OCI-LY1 (cell line): ENCODE data around the gene CHID1.

ENCODE experiments used
- H2AFZ ChIP-seq: fragments of 200-600 bp; sonication (generic), shearing (Covaris generic); 2 replicates; pipeline ENCODE4 v1.6.0; 2014; ENCODE audit warnings: antibody characterized with exemption, mild to moderate bottlenecking, low read length
- H3F3A ChIP-seq: fragments of 200-600 bp; sonication (generic), shearing (Covaris generic); 2 replicates; pipeline ENCODE4 v1.6.0; 2014; ENCODE audit warnings: mild to moderate bottlenecking, antibody characterized with exemption, low read length, moderate library complexity; ENCODE audit not compliant: insufficient read depth
- H3K27ac ChIP-seq: fragments of 200-600 bp; sonication (generic); 2 replicates; pipeline ENCODE4 v1.5.1; 2014; ENCODE audit warnings: low read length, mixed run types, mild to moderate bottlenecking, low read depth; ENCODE audit not compliant: poor library complexity, severe bottlenecking
- H3K27me3 ChIP-seq: fragments of 200-600 bp; sonication (generic); 2 replicates; pipeline ENCODE4 v1.6.0; 2014; ENCODE audit warnings: antibody characterized with exemption, mild to moderate bottlenecking, low read length, moderate library complexity; ENCODE audit not compliant: insufficient read depth
- H3K36me3 ChIP-seq: fragments of 200-600 bp; sonication (generic); 2 replicates; pipeline ENCODE4 v1.6.1; 2014; ENCODE audit warnings: mild to moderate bottlenecking, antibody characterized with exemption, low read length, moderate library complexity, mixed read lengths; ENCODE audit not compliant: insufficient read depth
- H3K4me1 ChIP-seq: fragments of 200-600 bp; sonication (generic); 2 replicates; pipeline ENCODE4 v1.5.1; 2014; ENCODE audit warnings: mild to moderate bottlenecking, low read length, moderate library complexity; ENCODE audit not compliant: insufficient read depth, severe bottlenecking
- H3K4me2 ChIP-seq: fragments of 200-600 bp; sonication (generic), shearing (Covaris generic); 2 replicates; pipeline ENCODE4 v1.6.1; 2014; ENCODE audit warnings: low read length
- H3K4me3 ChIP-seq: fragments of 200-600 bp; sonication (generic); 2 replicates; pipeline ENCODE4 v1.5.1; 2014; ENCODE audit warnings: low read length, low read depth, mild to moderate bottlenecking, mixed read lengths; ENCODE audit not compliant: poor library complexity, severe bottlenecking
- H3K79me2 ChIP-seq: fragments of 200-600 bp; shearing (Covaris generic); 2 replicates; pipeline ENCODE4 v1.6.1; 2016; ENCODE audit warnings: mixed run types, low read length, mixed read lengths; ENCODE audit not compliant: insufficient read depth
- H3K9ac ChIP-seq: fragments of 200-600 bp; sonication (generic), shearing (Covaris generic); 2 replicates; pipeline ENCODE4 v1.6.1; 2014; ENCODE audit warnings: mild to moderate bottlenecking, low read length, mixed read lengths
- H3K9me2 ChIP-seq: fragments of 200-600 bp; sonication (generic), shearing (Covaris generic); 2 replicates; pipeline ENCODE4 v1.6.1; 2014; ENCODE audit warnings: low read depth, mild to moderate bottlenecking, low read length, mixed read lengths
- H3K9me3 ChIP-seq: fragments of 200-600 bp; shearing (Covaris generic); 2 replicates; pipeline ENCODE4 v1.6.1; 2014; ENCODE audit warnings: low read length, mixed read lengths
- H4K20me1 ChIP-seq: fragments of 200-600 bp; sonication (generic), shearing (Covaris generic); 2 replicates; pipeline ENCODE4 v1.6.0; 2016; ENCODE audit warnings: mild to moderate bottlenecking, low read length; ENCODE audit not compliant: insufficient read depth
- CTCF ChIP-seq: fragments of 200-600 bp; sonication (generic), shearing (Covaris generic); IDR thresholded peaks from 2 replicates; pipeline ENCODE4 v1.5.1; 2017; ENCODE audit warnings: mild to moderate bottlenecking, antibody characterized with exemption, low read length, moderate library complexity, mixed read lengths
- EZH2 ChIP-seq: fragments of 200-600 bp; sonication (generic), shearing (Covaris generic); IDR thresholded peaks from 2 replicates; pipeline ENCODE4 v1.8.0; 2017; ENCODE audit warnings: borderline replicate concordance, mixed run types, mild to moderate bottlenecking, antibody characterized with exemption, low read length, moderate library complexity, mixed read lengths

The CHID1 gene

DNA sequence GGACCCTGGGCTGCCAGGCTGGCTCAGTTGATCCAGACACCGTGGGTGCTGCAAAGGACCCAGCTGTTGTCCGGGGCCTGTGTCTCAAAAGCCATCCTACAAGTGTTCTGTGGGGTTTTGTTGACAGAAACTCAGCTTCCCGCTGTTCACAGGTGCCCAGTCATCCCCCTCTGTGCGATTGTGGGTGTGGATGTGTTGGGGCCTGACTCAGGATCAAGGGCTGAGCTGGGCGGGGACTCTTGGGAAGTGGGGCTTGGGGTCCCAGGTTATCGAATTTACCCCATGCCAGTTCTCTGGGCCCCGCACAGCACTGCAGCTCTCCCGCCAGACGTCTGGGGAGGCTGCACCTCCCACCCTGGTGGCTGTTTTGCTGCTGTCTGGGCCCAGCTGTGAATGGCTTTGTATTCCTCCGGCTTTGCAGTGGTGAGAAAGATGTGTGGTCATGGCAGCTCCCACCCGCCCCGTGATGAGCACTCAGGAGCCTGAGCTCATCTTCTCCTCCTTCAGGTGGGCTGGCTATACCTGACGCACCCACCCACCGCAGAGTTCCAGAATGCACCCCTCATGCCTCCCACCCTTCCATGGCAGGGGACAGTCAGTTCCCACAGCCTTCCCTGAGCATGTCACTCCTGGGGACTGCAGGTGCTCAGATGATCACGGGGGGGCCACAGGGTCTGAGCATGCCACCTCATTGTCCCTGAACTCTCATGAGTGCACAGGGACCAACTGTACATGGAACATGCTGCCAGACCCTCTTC, 11.5 kb upstream of the CHID1 start:
- Histone ChIP-seq H3K9ac (no peak overlapping the region), H3F3A (no peaks in the 10 kb centered on the region), H3K4me3 (no peak overlapping the region), H3K9me2 (no peaks in the 10 kb centered on the region), H2AFZ (no peak overlapping the region), H3K79me2 (0 out of 2 replicates have a peak, but pooled peaks cover 3% of the 10 kb centered on the region), H4K20me1 (no peaks in the 10 kb centered on the region), H3K36me3 (peaks cover 3% of the 10 kb centered on the region; the same call in 1 of the 2 replicates), H3K4me1 (peaks cover 8% of the 10 kb centered on the region), H3K9me3 (no peaks in the 10 kb centered on the region), H3K27me3 (no peaks in the 10 kb centered on the region), H3K27ac (no peak overlapping the region), H3K4me2 (no peak overlapping the region)
- TF ChIP-seq CTCF (no peak), EZH2 (no peak)

DNA sequence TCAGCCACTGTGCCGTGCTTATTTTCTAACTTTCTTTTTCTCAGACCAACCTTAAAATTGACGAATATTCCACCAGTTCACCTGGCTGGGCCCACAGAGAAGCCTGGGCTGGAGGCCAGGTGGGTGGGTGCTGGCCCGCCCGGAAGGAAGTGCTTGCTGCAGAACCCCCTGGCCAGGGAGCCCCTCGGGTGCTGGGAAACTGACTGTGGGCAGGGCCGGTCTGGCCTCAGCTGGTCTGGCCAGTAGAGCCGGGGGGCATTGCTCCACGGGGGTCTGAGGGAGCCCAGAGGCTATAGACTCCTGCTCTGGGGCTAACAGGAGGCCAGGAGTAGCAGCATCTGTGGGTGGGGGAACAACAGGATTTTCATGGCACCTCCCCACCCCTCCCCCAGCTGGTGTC, 6.8 kb upstream of the CHID1 start:
- Histone ChIP-seq H2AFZ (no peak overlapping the region), H3K36me3 (no peaks in the 10 kb centered on the region), H4K20me1 (no peaks in the 10 kb centered on the region), H3K4me3 (no peak overlapping the region), H3K79me2 (no peaks in the 10 kb centered on the region), H3K27ac (no peak overlapping the region), H3K9me2 (no peaks in the 10 kb centered on the region), H3K9ac (no peak overlapping the region), H3K4me2 (no peak overlapping the region), H3F3A (no peaks in the 10 kb centered on the region), H3K4me1 (no peaks in the 10 kb centered on the region), H3K9me3 (no peaks in the 10 kb centered on the region), H3K27me3 (no peaks in the 10 kb centered on the region)
- TF ChIP-seq EZH2 = no peak
- TF ChIP-seq CTCF = no peak

DNA sequence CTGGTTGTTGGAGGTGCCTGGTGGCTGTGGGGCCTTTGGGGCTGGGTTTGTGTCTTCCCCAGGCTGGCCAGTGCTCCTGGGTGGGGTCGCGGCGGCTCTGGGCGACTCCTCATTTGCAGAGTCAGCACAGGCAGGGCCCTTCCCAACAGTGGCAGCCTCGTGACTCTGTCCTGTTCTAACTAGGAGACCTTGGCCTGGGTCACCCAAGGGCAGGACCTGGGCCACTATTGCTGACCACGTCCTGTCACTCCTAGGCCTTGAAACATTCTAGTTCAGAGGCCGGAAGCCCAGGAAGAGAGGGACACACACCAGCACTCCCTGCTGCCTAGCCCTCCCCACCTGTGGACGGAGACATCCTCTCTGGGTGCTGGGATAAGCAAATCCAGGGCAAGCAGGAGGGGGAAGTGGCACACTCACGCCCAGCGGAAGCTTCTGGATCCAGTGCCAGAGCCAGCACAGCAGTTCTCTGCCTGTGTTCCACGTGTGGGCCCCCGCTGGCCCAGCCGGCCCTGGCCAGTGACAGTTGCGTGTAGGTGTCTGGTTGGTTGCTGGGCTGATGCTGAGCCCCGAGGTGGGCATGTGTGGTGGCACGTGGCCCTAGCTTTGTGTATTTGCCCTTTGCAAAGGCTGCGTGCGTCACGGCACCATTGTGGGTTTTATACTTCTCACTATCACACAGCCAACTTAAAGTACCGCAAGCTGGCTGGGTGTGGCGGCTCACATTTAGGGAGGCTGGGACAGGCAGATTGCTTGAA, 4.3 kb upstream of the CHID1 start:
- TF ChIP-seq EZH2 (no peak), CTCF (no peak)
- no peaks in the 10 kb centered on the region for H3F3A ChIP-seq
- H3K4me3 ChIP-seq = no peak overlapping the region
- no peak overlapping the region for H3K9ac ChIP-seq
- H3K27ac ChIP-seq = no peak overlapping the region
- no peak overlapping the region for H3K4me2 ChIP-seq
- 0 out of 2 replicates have a peak, but pooled peaks cover 3% of the 10 kb centered on the region for H3K79me2 ChIP-seq
- no peak overlapping the region for H2AFZ ChIP-seq
- no peaks in the 10 kb centered on the region for H3K9me2 ChIP-seq
- H4K20me1 ChIP-seq = no peaks in the 10 kb centered on the region
- H3K36me3 ChIP-seq = no peaks in the 10 kb centered on the region
- no peaks in the 10 kb centered on the region; the same call in 1 of the 2 replicates for H3K27me3 ChIP-seq
- no peaks in the 10 kb centered on the region for H3K9me3 ChIP-seq
- peaks cover 9% of the 10 kb centered on the region for H3K4me1 ChIP-seq
